ENCODE data around the gene PROB1. TPM values are rescaled to one million over a fixed set of nuclear protein-coding genes. Genes with fewer than 3 reads are reported as not detected.

PROB1 gene
- total and polyA plus RNA-seq, 9 of the 15 experiments (the other 6 are each of a cell fraction or from before 2014, with no cell fraction given), result 0.01 to 1.8 (median 0.47) TPM

GRCh38 chr5:139439013-139439903 lies 44.4 kb upstream of the PROB1 start, which contains the start of gene DNAJC18:
DNAJC18 (minus strand) TSS chr5:139439525; CDS start chr5:139439445, 80 bp downstream.
- peak within 1 kb of the TSS; percentile 82 to 91 for H3K9ac ChIP-seq (ENCODE audit: insufficient read depth in 1 of 2, low read depth in 2 of 2, low read length in 2 of 2)
- H3K9me1 ChIP-seq (ENCODE audit: control insufficient read depth, insufficient read depth, low read length), result no peaks in the 10 kb centered on the region
- no TSS peak for BruUV-seq (replicated peaks)
- H3K27me3 ChIP-seq (ENCODE audit: control insufficient read depth in 2 of 2, insufficient read depth in 2 of 2, low read length in 2 of 2), result no peaks in the 10 kb centered on the region
- peaks cover 11 to 17% of the 10 kb centered on the region in 2 experiments for H3K4me1 ChIP-seq (replicated peaks in 1 of 2; ENCODE audit: control insufficient read depth in 2 of 2, insufficient read depth in 2 of 2, low read length in 2 of 2)
- H3K36me3 ChIP-seq (ENCODE audit: control insufficient read depth, insufficient read depth, low read length), result no peaks in the 10 kb centered on the region
- intact Hi-C loops (cut with micrococcal nuclease), result loop anchor here (1.0 kb wide), 1 partner anchor 39 kb away; no protein-coding TSS in a partner anchor
- peak within 1 kb of the TSS; percentile 80 for H3K4me3 ChIP-seq
- H3K79me2 ChIP-seq (ENCODE audit: control insufficient read depth, insufficient read depth, low read length), result no peaks in the 10 kb centered on the region
- peak; percentile 97 for ATAC-seq
- H3K9me3 ChIP-seq (replicated peaks; ENCODE audit: control insufficient read depth, insufficient read depth, low read depth, low read length), result no peaks in the 10 kb centered on the region
- POLR2A ChIA-PET, result interaction anchor here (0.6 to 1.3 kb wide), 15 partner anchors 9 to 740 kb away, joined by 3 to 10 read pairs (median 3); no protein-coding TSS in a partner anchor
- peak within 1 kb of the TSS; percentile 91 for H3K27ac ChIP-seq (ENCODE audit: extremely low read depth, low read depth, low read length)
- peak; percentile 92 for FAIRE-seq
- WGBS (ENCODE audit: insufficient coverage, low coverage, missing lambda C conversion rate), result 6% methylated on average over 28 of the region's 49 CpGs
- DNase-seq (ENCODE audit: extremely low read depth in 1 of 4, low spot score in 3 of 4), result peak; percentile 94 to 97 (median 95)
- peak within 1 kb of the TSS; percentile 99 for H2AFZ ChIP-seq (ENCODE audit: low read depth, low read length)
- in situ Hi-C loops (cut with MboI), result no loop called here
- H4K20me1 ChIP-seq (replicated peaks; ENCODE audit: control insufficient read depth, insufficient read depth, low read length), result no peaks in the 10 kb centered on the region
- peak within 1 kb of the TSS; percentile 94 for H3K4me2 ChIP-seq (ENCODE audit: insufficient read depth, low read length)
- CTCF ChIA-PET (ENCODE audit: low intra/inter-chr PET ratio), result interaction anchor here (0.5 to 0.6 kb wide), 2 partner anchors 104 to 110 kb away, joined by 3 read pairs; no protein-coding TSS in a partner anchor
- no peak for TF ChIP-seq ZNF3 (CRISPR knock-in tag; IDR thresholded peaks at IDR 0.05)
- TF ChIP-seq IFI16 (CRISPR knock-in tag; IDR thresholded peaks at IDR 0.05), result no peak
- TF ChIP-seq HBP1 (CRISPR knock-in tag; IDR thresholded peaks at IDR 0.05), result no peak
- no peak for TF ChIP-seq CEBPG (CRISPR knock-in tag; IDR thresholded peaks at IDR 0.05)
- TF ChIP-seq CEBPG (tag; conservative IDR thresholded peaks at IDR 0.05 in 1 of 2, IDR thresholded peaks at IDR 0.05 in 1 of 2), result no peak
- no peak for TF ChIP-seq THRB (CRISPR knock-in tag; conservative IDR thresholded peaks at IDR 0.05)
- TF ChIP-seq PATZ1 (CRISPR knock-in tag; IDR thresholded peaks at IDR 0.05; ENCODE audit: borderline replicate concordance), result no peak
- no peak for TF ChIP-seq SRSF7 (optimal IDR thresholded peaks at IDR 0.05; ENCODE audit: low read depth, low read length)
- TF ChIP-seq SREBF1 (IDR thresholded peaks at IDR 0.05; ENCODE audit: borderline replicate concordance, low read depth, low read length), result peak; percentile 17; the same call in 1 of the 2 replicates
- TF ChIP-seq ARNT (IDR thresholded peaks at IDR 0.05), result no peak
- no peak for TF ChIP-seq ZNF124 (CRISPR knock-in tag; IDR thresholded peaks at IDR 0.05)
- TF ChIP-seq ZNF23 (CRISPR knock-in tag; IDR thresholded peaks at IDR 0.05), result no peak
- no peak for TF ChIP-seq PRPF4 (IDR thresholded peaks at IDR 0.05; ENCODE audit: insufficient read depth, low read depth, low read length, poor library complexity, severe bottlenecking)
- no peak for TF ChIP-seq TCFL5 (CRISPR knock-in tag; conservative IDR thresholded peaks at IDR 0.05)
- no peak for TF ChIP-seq NFIC (IDR thresholded peaks at IDR 0.05)
- TF ChIP-seq HSF4 (CRISPR knock-in tag; IDR thresholded peaks at IDR 0.05; ENCODE audit: borderline replicate concordance), result no peak
- no peak for TF ChIP-seq MCM7 (IDR thresholded peaks at IDR 0.05)
- TF ChIP-seq CBFB (CRISPR knock-in tag; IDR thresholded peaks at IDR 0.05), result no peak
